T-helper 9 cell (primary cell): ENCODE measurements around the gene AHRR.
A peak's percentile ranks its signal among the peaks of the same experiment; 100 is the strongest.
"Not testable (repeated sequence)": the region's sequence is repeated elsewhere in the genome, so short reads cannot be mapped to it uniquely, and the experiment has no call there.

Experiments
- DNase-seq: peaks from one replicate; pipeline ENCODE4 v3.0.0-alpha.2; 2020

The AHRR gene

GRCh38 chr5:464446-464842, 142.9 kb downstream of the AHRR start:
- DNase-seq, result no peak

- DNase-seq, result no peak
Observed at GRCh38 chr5:464843-465590, 143.5 kb downstream of the AHRR start.

DNA sequence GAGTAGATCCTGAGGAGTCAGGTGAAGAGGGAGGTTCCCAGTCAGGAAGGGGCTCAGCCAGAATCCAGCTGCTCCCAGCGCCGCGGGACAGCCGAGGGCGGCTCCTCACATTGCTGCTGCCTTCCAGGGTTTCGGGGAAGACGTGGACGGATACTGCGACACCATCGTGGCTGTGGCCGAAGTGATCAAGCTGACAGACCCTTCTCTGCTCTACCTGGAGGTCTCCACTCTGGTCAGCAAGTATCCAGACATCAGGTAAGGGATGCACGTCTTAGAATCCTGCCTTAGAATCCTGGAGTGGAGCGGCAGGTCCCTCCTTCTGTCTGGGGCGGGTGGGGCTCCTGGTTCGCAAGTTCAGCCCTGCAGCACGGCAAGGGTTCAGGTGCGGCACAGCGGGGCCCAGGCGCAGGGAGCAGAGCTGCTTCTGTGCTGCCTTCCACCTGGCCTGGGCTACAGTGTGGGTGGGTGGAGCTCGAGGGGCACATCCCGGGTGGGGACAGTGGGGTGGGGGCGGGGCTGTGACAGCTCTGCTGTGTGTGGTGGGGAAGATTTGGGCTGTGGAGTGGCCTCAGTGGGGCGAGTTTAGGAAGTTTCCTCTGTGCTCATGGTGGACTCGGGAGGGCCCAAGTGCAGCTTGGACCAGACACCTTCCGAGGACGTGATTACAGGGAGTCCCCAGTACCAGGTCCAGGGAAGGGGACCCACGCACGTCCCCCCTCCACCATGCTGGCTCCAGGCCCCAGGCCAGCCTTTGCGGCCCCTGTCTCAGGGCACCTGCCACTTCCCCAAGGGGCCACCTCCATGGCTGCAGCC, 144.3 kb downstream of the AHRR start:
- DNase-seq, result no peak

DNA sequence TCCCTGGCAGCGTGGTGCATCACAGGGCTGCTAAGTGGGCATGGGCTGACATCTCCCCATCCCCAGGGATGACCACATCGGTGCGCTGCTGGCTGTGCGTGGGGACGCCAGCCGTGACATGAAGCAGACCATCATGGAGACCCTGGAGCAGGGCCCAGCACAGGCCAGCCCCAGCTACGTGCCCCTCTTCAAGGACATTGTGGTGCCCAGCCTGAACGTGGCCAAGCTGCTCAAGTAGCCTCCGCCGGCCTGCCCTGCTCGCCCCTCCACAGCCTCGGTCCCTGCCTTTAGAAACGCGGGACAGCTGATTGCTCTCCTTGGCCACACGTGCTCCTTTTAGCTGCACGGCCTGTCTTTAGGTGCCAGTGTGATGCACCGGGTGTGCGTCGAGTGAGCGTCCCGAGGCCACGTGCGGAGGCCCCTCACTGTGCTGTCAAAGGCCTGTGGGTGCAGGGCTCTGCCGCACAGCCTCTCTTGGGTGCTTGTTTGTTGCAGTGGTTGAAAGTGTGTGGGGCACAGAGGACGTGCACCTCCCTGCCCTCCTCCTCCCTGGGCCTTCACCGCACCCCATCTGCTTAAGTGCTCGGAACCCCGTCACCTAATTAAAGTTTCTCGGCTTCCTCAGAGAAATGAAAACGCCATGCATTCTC, 145.3 kb downstream of the AHRR start:
- DNase-seq, result no peak

DNA sequence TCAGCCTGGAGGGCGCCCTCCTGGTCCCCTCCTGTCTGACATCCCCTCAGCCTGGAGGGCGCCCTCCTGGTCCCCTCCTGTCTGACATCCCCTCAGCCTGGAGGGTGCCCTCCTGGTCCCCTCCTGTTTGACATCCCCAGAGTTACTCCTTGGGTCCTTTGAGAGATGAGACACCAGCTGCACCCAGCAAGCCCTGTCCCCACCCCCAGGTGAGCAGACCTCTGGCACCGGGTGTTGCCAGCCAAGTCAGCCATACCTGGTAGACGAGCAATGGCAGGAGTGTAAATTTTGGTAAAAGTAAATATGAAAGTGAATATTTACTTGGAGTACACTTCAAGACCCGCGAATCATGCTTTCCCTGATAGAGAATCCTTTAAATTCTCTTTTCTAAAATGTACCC, 146.9 kb downstream of the AHRR start:
- DNase-seq, result no peak

DNA sequence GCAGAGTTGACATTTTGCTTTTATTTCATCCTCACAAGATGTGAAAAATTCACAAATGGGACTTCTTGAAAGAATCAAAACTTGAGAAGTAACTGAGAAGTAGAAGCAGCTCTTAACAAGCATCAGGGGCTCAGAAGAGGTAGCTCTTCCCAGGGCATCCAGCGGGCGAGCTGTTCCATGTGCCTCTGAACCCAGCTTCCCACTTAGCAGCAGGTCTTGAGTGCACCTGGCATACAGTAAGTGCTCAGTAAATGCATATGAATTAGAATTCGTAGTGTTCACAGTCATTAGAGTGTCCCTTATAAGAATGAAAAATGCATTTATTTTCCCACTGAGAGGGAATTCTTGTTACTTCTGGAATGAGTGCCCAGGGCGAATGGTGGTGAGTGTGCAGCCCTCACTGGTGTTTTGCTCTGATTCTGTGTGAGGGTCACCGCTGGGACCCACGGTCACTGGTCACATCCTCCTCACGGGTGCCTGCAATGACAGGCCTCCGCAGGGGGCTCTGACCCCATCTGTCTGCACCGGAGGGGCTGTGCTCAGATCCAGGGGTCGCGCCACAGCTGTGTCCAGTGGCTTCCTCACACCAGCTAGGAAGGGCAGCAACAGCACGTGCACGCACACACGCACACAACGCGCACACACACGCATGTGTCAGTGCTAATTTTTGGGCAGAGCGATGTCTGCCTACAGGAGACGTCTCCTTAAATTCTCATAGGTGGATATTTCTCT, 148.4 kb downstream of the AHRR start:
- no peak for DNase-seq

DNA sequence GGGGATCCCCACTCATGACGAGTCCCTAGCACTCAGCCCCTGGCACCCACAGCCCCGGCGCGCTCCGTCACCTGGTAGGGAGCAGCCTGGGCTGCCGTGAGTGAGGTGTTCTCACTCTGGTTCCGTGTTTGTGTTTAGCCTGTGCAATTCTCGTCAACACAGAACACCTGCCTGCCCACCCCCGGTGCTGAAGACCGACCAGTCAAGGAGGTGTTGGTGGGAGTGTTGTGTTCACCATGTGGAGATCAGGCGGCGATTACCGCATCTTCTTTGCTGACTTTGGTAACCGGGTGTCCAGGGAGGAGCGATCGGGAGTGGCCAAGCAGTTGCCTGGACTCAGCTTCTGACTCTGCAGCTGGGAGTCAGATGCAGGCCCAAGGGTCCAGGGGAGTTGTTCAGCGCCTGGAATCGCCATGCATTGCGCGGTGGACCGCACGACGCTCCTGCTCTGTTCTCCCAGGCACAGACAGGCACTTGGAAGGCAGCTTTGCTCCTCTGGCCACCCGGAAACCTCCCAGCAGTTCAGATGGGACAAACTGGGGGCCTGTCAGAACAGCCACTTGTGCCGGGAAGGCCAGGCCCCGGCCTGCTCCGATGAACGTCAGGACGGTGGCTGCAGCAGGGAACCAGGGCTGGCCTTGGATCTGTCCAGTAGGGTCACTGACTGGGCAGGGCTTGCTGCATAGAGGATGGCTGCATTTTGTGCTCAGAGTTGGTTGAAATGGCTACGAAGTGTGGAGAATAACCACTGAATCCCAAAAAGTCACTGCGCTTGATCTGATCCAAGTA, 149.6 kb downstream of the AHRR start:
- no peak for DNase-seq

DNA sequence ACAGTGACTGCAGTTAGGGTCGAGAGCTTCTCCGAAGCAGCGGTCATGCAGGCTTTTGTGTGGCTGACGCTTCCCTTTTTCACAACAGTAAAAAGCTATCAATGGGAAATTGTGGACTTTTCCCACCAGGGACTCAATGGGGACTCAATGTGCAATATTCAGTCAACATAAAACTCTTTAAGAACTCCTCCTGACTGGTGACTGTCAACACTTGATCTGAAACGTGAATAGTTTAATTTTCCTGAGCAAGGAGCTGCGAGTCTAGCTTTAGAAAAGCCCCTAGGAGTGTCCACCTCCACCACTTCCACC, 150.2 kb downstream of the AHRR start:
- no peak for DNase-seq

DNA sequence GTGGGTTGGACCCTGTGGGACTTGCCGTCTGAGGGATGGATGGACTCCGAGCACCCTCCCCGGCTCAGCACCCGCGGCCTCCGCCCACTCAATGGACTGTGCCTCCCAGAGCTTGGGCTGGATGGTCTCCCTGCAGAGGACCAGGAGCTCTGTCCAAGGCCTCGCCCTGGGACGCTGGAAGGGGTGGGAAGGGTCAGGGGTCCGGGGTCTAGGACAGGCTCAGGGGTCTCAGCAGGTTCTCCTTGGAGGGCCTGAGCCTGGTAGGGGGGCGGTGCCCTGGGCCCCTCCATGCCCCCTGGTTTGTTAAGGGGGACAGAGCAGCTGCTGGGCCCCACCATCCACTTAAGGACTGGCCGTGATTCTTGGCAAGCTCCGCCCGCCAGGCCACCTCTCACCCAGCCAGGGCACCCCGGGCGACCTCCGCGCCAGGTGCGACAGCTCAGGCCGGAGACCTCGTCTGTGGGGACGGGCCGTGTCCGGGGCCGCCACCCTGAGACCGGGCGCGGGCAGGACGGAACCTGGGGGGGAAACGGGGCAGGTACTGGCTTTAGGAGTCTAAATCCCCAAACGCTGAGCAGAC, 150.7 kb downstream of the AHRR start:
- DNase-seq, result no peak

DNA sequence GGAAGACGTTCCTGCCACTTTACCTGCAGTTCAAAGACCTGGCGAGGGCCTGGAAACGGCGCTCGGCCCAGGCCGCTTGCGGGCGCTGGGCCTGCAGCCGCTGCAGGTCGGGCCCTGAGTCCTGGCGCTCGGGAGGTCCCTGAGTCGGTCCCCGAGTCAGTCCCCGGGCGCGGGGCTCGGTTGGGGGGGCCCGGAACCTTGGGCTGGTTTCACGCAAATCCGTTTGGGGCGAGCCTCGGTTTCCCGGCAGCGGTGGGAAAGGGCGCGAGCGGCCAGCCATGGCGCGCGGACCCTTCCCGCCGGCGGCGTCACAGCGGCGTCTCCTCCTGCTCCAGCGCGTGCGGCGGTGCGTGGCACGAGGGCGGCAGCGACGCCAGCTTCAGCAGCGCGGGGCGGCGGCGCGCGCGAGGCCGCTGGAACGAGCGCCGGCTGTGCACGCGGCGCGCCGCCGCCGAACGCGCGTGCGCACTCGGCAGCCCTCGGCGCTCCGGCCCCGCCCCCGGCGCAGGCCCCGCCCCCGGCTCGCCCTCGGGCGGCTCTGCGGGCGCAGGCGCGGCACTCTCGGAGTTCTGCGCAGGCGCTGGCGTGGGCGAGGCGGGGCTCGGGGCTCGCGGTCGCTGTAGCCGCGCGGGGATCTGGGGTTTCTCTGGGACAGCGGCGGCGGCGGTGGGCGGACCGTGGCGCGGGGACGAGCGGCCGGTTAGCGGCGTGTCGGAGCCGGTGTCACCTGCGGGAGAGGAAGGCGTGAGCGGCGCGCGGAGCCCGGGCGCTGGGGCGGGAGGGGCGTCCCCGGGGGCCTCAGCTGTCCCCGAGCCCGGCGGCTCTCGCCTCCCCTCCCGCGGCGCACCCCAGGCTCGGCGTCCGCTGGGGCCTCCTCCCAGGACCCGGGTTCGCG, 151.4 kb downstream of the AHRR start:
- peak; percentile 87 for DNase-seq

DNA sequence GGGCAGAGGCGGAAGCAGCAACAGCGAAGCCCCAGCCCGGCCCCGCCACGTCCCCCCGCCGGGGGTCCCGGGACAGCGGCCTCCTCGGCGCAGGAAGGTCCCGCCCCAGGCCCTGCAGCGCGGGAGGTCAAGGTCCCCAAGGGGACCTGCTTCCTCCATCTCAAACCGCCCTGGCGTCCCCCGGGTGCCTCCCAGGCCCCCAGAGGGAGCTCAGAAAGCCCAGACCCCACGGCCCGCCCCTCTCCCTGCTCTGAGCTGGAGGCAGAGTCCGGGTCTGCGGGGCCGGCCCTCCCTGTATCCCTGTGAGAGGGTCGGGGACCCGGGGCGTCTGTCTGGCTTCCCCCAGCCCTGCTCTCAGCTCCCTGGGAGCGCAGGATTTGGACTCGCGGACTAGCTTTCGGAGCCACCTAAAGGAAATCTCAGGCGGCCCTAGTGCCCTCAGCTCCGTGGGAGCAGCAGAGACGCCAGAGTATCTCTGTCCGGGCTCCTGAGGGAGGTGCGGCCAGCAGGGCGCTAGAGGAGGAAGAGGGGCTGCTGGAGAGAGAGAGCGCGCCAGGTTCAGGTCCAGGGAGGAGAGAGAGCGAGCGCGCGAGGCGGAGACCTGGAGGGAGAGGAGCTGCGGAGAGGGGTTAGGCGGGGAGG, 152.2 kb downstream of the AHRR start:
- peak; percentile 19 for DNase-seq

DNA sequence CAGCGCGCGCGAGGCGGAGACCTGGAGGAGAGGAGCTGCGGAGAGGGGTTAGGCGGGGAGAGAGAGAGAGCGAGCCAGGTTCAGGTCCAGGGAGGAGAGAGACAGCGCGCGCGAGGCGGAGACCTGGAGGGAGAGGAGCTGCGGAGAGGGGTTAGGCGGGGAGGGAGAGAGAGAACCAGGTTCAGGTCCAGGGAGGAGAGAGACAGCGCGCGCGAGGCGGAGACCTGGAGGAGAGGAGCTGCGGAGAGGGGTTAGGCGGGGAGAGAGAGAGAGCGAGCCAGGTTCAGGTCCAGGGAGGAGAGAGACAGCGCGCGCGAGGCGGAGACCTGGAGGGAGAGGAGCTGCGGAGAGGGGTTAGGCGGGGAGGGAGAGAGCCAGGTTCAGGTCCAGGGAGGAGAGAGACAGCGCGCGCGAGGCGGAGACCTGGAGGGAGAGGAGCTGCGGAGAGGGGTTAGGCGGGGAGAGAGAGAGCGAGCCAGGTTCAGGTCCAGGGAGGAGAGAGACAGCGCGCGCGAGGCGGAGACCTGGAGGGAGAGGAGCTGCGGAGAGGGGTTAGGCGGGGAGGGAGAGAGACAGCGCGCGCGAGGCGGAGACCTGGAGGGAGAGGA, 152.8 kb downstream of the AHRR start:
- DNase-seq, result not testable (repeated sequence)

- no peak for DNase-seq
Observed at GRCh38 chr5:474840-475661, 153.5 kb downstream of the AHRR start.

DNA sequence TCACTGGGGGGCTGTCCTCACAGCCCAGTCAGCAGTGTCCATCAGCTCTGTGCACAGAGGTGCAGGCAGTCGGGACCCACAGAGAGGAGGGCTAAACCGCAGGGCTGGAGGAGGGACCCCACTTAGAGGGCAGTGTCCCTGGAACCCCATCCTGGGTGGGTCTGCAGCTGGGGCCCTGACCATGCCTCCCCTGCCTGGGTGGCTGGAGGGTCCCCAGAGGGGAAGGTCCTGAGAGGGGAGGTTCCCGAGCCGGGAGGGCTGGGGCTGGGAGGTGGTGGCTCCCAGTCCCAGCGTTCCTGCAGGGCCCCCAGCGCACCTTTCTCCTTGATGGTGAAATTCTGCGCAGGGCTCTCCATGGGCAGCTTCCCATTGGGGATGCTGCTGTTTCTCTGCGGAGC, 154.2 kb downstream of the AHRR start:
- no peak for DNase-seq

GRCh38 chr5:476102-476813, 154.7 kb downstream of the AHRR start:
- DNase-seq, result no peak

DNA sequence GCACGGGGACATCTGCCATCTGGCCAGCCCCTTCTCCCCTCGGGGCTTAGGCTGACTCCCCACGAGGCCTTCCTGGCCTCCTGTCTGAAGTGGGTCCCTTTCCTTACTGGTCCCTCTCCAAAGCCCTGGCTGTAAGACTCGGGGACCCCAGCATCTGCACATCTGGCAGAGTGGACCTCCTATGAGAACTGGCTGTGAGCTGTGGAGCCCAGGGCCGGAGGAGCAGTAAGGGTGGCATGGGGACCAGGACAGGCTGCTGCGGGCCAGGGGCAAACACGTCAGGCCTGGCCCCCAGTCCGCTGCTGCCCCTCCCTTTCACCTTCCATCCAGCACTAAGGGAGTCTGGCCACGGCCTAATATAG, 155.3 kb downstream of the AHRR start:
- no peak for DNase-seq

GRCh38 chr5:477247-477646, 155.7 kb downstream of the AHRR start:
- DNase-seq, result no peak

- no peak for DNase-seq
Observed at GRCh38 chr5:477871-478270, 156.4 kb downstream of the AHRR start.
